CD14-positive monocyte (primary cell): Measurements from ENCODE around the gene IPO11. TPM values are rescaled to one million over a fixed set of nuclear protein-coding genes. Genes with fewer than 3 reads are reported as not detected.

Experiments used
- DNase-seq, 3 donors: peaks; one replicate each; pipeline ENCODE4 v3.0.0-alpha.2; 2011 to 2022
- H2AFZ ChIP-seq: 2 replicates; pipeline ENCODE4 v1.6.0; 2012; ENCODE audit warnings: mild to moderate bottlenecking, low read depth, low read length, inconsistent platforms; ENCODE audit not compliant: insufficient read depth, poor library complexity, severe bottlenecking
- H3K27ac ChIP-seq, 2 donors: 1 replicate in 1 of 2; 2 replicates in 1 of 2; pipeline ENCODE4 v1.5.1; 2012 to 2013; ENCODE audit warnings: low read length in 2 of 2, control low read depth in 1 of 2, inconsistent platforms in 1 of 2, low read depth in 1 of 2, mild to moderate bottlenecking in 1 of 2
- H3K27me3 ChIP-seq, 2 donors: one replicate each; pipeline versions ENCODE4 v1.6.0 to v1.6.1; 2011 to 2013; ENCODE audit warnings: low read length in 2 of 2; ENCODE audit not compliant: control insufficient read depth in 2 of 2, insufficient read depth in 2 of 2
- H3K36me3 ChIP-seq, 2 donors: replicated peaks in 1 of 2; 1 replicate in 1 of 2; 2 replicates in 1 of 2; pipeline versions ENCODE4 v1.5.1 to v1.6.1; 2012 to 2013; ENCODE audit warnings: low read length in 2 of 2, control low read depth in 1 of 2, inconsistent platforms in 1 of 2, mild to moderate bottlenecking in 1 of 2; ENCODE audit not compliant: insufficient read depth in 2 of 2, control insufficient read depth in 1 of 2
- H3K4me1 ChIP-seq, 2 donors: 1 replicate in 1 of 2; 2 replicates in 1 of 2; pipeline versions ENCODE4 v1.5.1 to v1.6.1; 2012 to 2013; ENCODE audit warnings: low read length in 2 of 2, control low read depth in 1 of 2, inconsistent platforms in 1 of 2, mild to moderate bottlenecking in 1 of 2, moderate library complexity in 1 of 2; ENCODE audit not compliant: insufficient read depth in 2 of 2, control insufficient read depth in 1 of 2
- H3K4me2 ChIP-seq: replicated peaks from 2 replicates; pipeline ENCODE3; 2012; ENCODE audit warnings: low read length, moderate library complexity, mild to moderate bottlenecking; ENCODE audit not compliant: poor library complexity, severe bottlenecking; ENCODE audit errors: extremely low read depth
- H3K4me3 ChIP-seq, 3 experiments: fragments of 200-600 bp in 1 of 3; sonication (generic) in 1 of 3; replicated peaks in 1 of 3; 1 replicate in 2 of 3; 2 replicates in 1 of 3; pipeline ENCODE4 v1.5.1; 2011 to 2013; ENCODE audit warnings: low read length in 3 of 3, mild to moderate bottlenecking in 3 of 3, control low read depth in 2 of 3, low read depth in 2 of 3, inconsistent platforms in 1 of 3, moderate library complexity in 1 of 3
- H3K79me2 ChIP-seq: 2 replicates; pipeline ENCODE4 v1.6.0; 2012; ENCODE audit warnings: mild to moderate bottlenecking, control low read depth, inconsistent platforms, low read length, moderate library complexity; ENCODE audit not compliant: insufficient read depth
- H3K9ac ChIP-seq: 2 replicates; pipeline ENCODE4 v1.6.0; 2017; ENCODE audit warnings: low read length, mild to moderate bottlenecking; ENCODE audit not compliant: insufficient read depth, poor library complexity, severe bottlenecking
- H3K9me3 ChIP-seq, 2 donors: replicated peaks in 1 of 2; 1 replicate in 1 of 2; 2 replicates in 1 of 2; pipeline versions ENCODE4 v1.5.1 to v1.6.1; 2012 to 2013; ENCODE audit warnings: low read length in 2 of 2, control low read depth in 1 of 2; ENCODE audit not compliant: control insufficient read depth in 1 of 2, insufficient read depth in 1 of 2
- H4K20me1 ChIP-seq: 2 replicates; pipeline ENCODE4 v1.6.0; 2012; ENCODE audit warnings: mild to moderate bottlenecking, low read length, control low read depth, moderate library complexity; ENCODE audit not compliant: insufficient read depth
- H3K27ac Mint-ChIP-seq, 7 donors: one replicate each; pipeline ENCODE4 v1.8.0; 2020; ENCODE audit warnings: mild to moderate bottlenecking in 7 of 7, mixed read lengths in 7 of 7, moderate library complexity in 6 of 7, inconsistent platforms in 2 of 7
- H3K27me3 Mint-ChIP-seq, 3 donors: one replicate each; pipeline ENCODE4 v1.8.0; 2021 to 2022; ENCODE audit warnings: low read depth in 3 of 3, mild to moderate bottlenecking in 3 of 3, mixed read lengths in 3 of 3, moderate library complexity in 3 of 3, inconsistent platforms in 1 of 3
- H3K36me3 Mint-ChIP-seq, 2 donors: one replicate each; pipeline ENCODE4 v1.8.0; 2020; ENCODE audit warnings: mixed read lengths in 2 of 2, inconsistent platforms in 1 of 2, mild to moderate bottlenecking in 1 of 2
- H3K4me1 Mint-ChIP-seq: one replicate; pipeline ENCODE4 v1.8.0; 2020; ENCODE audit warnings: mild to moderate bottlenecking, mixed read lengths
- H3K4me3 Mint-ChIP-seq, 2 donors: one replicate each; pipeline ENCODE4 v1.8.0; 2020; ENCODE audit warnings: mild to moderate bottlenecking in 2 of 2, mixed read lengths in 2 of 2, moderate library complexity in 1 of 2
- H3K9me3 Mint-ChIP-seq, 7 donors: one replicate each; pipeline ENCODE4 v1.8.0; 2020 to 2022; ENCODE audit warnings: mixed read lengths in 7 of 7, mild to moderate bottlenecking in 6 of 7, moderate library complexity in 6 of 7, inconsistent platforms in 2 of 7
- WGBS: methylation state at CpG from one replicate; pipeline ENCODE4 v1.1.5; 2013; ENCODE audit warnings: missing lambda C conversion rate; ENCODE audit not compliant: insufficient coverage; 5-methylcytosine and 5-hydroxymethylcytosine counted together
- intact Hi-C, 2 donors: fragments of 100-400 bp; cut with micrococcal nuclease; formaldehyde crosslinking; loops; one replicate each; pipeline versions ENCODE4 v1.15.0 to v1.15.1; 2023
- polyA plus RNA-seq, 3 donors: library from polyadenylated mRNA; depleted of rRNA in 1 of 3; unstranded in 2 of 3; stranded (reverse) in 1 of 3; fragments of 300-500 nt in 2 of 3; fragments of >200 nt in 1 of 3; fragmentation: Illumina TruSeq in 2 of 3; gene quantifications; 1 replicate in 2 of 3; 2 replicates in 1 of 3; pipeline ENCODE4 v1.2.3, GENCODE V29; 2012 to 2021
- TF ChIP-seq, protein P1 (sequence below): fragments of 200-600 bp; IDR thresholded peaks from one replicate; pipeline ENCODE4 v1.8.0; 2022; ENCODE audit warnings: antibody characterized with exemption, mild to moderate bottlenecking

The IPO11 gene
- polyA plus RNA-seq, 3 donors, result 4.4 to 5.5 (median 5.3) TPM

- peaks cover 9 to 25% of the 10 kb centered on the region in 2 donors for H3K36me3 ChIP-seq
- TF ChIP-seq, protein P1, sequence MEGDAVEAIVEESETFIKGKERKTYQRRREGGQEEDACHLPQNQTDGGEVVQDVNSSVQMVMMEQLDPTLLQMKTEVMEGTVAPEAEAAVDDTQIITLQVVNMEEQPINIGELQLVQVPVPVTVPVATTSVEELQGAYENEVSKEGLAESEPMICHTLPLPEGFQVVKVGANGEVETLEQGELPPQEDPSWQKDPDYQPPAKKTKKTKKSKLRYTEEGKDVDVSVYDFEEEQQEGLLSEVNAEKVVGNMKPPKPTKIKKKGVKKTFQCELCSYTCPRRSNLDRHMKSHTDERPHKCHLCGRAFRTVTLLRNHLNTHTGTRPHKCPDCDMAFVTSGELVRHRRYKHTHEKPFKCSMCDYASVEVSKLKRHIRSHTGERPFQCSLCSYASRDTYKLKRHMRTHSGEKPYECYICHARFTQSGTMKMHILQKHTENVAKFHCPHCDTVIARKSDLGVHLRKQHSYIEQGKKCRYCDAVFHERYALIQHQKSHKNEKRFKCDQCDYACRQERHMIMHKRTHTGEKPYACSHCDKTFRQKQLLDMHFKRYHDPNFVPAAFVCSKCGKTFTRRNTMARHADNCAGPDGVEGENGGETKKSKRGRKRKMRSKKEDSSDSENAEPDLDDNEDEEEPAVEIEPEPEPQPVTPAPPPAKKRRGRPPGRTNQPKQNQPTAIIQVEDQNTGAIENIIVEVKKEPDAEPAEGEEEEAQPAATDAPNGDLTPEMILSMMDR, result no peak
- Mint-ChIP-seq H3K27me3 (peaks cover 0 to 2% (median 0%) of the 10 kb centered on the region in 3 donors), H3K9me3 (no peaks in the 10 kb centered on the region), H3K4me1 (peaks cover 2% of the 10 kb centered on the region), H3K4me3 (no peak overlapping the region), H3K27ac (peak overlapping the region in 1 of 7 donors; percentile 4), H3K36me3 (peaks cover 37 to 48% of the 10 kb centered on the region in 2 donors)
- H3K9ac ChIP-seq, result no peak overlapping the region
- no peak overlapping the region for H3K4me3 ChIP-seq
- H3K27ac ChIP-seq, result no peak overlapping the region
- no peak overlapping the region for H3K4me2 ChIP-seq
- H3K4me1 ChIP-seq, result no peaks in the 10 kb centered on the region
- no peak overlapping the region for H2AFZ ChIP-seq
- DNase-seq, result no peak
- no peaks in the 10 kb centered on the region for H3K79me2 ChIP-seq
- no peaks in the 10 kb centered on the region for H4K20me1 ChIP-seq
- WGBS, result 100% methylated on average over 4 of the region's 10 CpGs
- no peaks in the 10 kb centered on the region for H3K27me3 ChIP-seq
- no peaks in the 10 kb centered on the region for H3K9me3 ChIP-seq
- intact Hi-C loops, result no loop called here
These were observed 90.0 kb downstream of the IPO11 start for GRCh38 chr5:62502456-62503101.

DNA sequence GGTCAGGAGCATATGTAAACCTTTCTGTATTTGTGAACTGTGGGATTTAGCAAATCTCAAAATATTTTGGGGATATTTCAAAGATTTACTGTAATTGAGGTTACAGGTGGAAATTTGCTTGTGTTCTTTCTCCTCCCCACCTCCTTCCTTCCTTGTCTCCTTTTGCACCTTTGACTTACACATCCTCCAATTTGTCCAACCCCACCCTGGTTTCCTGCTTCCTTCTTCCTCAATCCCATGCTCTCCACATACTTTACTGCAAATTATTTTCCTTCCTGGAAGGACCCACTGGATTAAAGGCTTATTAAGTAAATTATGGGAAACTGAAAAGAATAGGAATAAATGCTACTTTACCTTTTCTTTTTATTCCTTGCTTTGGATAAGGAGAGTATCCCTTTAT is 91.6 kb downstream of the IPO11 start:
- no peak overlapping the region for H3K9ac ChIP-seq
- no peak overlapping the region for H3K4me3 ChIP-seq
- no peaks in the 10 kb centered on the region for H3K79me2 ChIP-seq
- TF ChIP-seq, protein P1, result no peak
- no peaks in the 10 kb centered on the region for H4K20me1 ChIP-seq
- H3K9me3 ChIP-seq, result no peaks in the 10 kb centered on the region
- Mint-ChIP-seq H3K27ac (no peak overlapping the region), H3K4me1 (peaks cover 2% of the 10 kb centered on the region), H3K36me3 (peaks cover 37 to 48% of the 10 kb centered on the region in 2 donors), H3K9me3 (peaks cover 0 to 2% (median 0%) of the 10 kb centered on the region in 7 donors), H3K27me3 (peaks cover 0 to 2% (median 0%) of the 10 kb centered on the region in 3 donors), H3K4me3 (no peak overlapping the region)
- H3K27me3 ChIP-seq, result no peaks in the 10 kb centered on the region
- no peaks in the 10 kb centered on the region for H3K4me1 ChIP-seq
- H3K27ac ChIP-seq, result no peak overlapping the region
- no peak for DNase-seq
- H2AFZ ChIP-seq, result no peak overlapping the region
- H3K4me2 ChIP-seq, result no peak overlapping the region
- intact Hi-C loops, result no loop called here
- peaks cover 6 to 25% of the 10 kb centered on the region in 2 donors for H3K36me3 ChIP-seq
